Brain pericyte (primary cell): ENCODE measurements around the gene GALNT17.
"Not testable (repeated sequence)": the region's sequence is repeated elsewhere in the genome, so short reads cannot be mapped to it uniquely, and the experiment has no call there.

Source experiments
- DNase-seq: peaks from one replicate; pipeline ENCODE4 v3.0.0-alpha.2; 2012; ENCODE audit warnings: low read depth, low spot score

GALNT17 gene

GRCh38 chr7:71625545-71625944 lies 493.6 kb downstream of the GALNT17 start:
- no peak for DNase-seq

GRCh38 chr7:71626206-71626605 lies 494.3 kb downstream of the GALNT17 start:
- DNase-seq: no peak

GRCh38 chr7:71627651-71628050 lies 495.7 kb downstream of the GALNT17 start:
- no peak for DNase-seq

- no peak for DNase-seq
Measured at GRCh38 chr7:71630516-71630915, 498.6 kb downstream of the GALNT17 start.

- peak; percentile 36 for DNase-seq
Measured at GRCh38 chr7:71633551-71634008, 501.6 kb downstream of the GALNT17 start.

- not testable (repeated sequence) for DNase-seq
Measured at GRCh38 chr7:71635849-71636248, 503.9 kb downstream of the GALNT17 start.

- DNase-seq: no peak
Measured at GRCh38 chr7:71636329-71636728, 504.4 kb downstream of the GALNT17 start.

- no peak for DNase-seq
Measured at GRCh38 chr7:71637578-71637977, 505.6 kb downstream of the GALNT17 start.

- DNase-seq: no peak
Measured at GRCh38 chr7:71638108-71638507, 506.2 kb downstream of the GALNT17 start.

GRCh38 chr7:71639382-71640085 lies 507.6 kb downstream of the GALNT17 start:
- DNase-seq: no peak

GRCh38 chr7:71643031-71643430 lies 511.1 kb downstream of the GALNT17 start:
- DNase-seq: not testable (repeated sequence)

GRCh38 chr7:71645836-71646235 lies 513.9 kb downstream of the GALNT17 start:
- no peak for DNase-seq

- no peak for DNase-seq
Measured at GRCh38 chr7:71649812-71650211, 517.9 kb downstream of the GALNT17 start.

- DNase-seq: no peak
Measured at GRCh38 chr7:71650653-71651337, 518.9 kb downstream of the GALNT17 start.

GRCh38 chr7:71652510-71652909 lies 520.6 kb downstream of the GALNT17 start:
- no peak for DNase-seq

GRCh38 chr7:71657386-71657785 lies 525.4 kb downstream of the GALNT17 start:
- DNase-seq: no peak

GRCh38 chr7:71659622-71660021 lies 527.7 kb downstream of the GALNT17 start:
- no peak for DNase-seq

- DNase-seq: no peak
Measured at GRCh38 chr7:71661671-71662224, 529.8 kb downstream of the GALNT17 start.

- DNase-seq: no peak
Measured at GRCh38 chr7:71665716-71666115, 533.8 kb downstream of the GALNT17 start.

GRCh38 chr7:71668572-71668971 lies 536.6 kb downstream of the GALNT17 start:
- no peak for DNase-seq

- no peak for DNase-seq
Measured at GRCh38 chr7:71679480-71679879, 547.5 kb downstream of the GALNT17 start.

- no peak for DNase-seq
Measured at GRCh38 chr7:71682181-71682580, 550.2 kb downstream of the GALNT17 start.
